ENCODE measurements around the gene MEAF6. TPM values are rescaled to one million over a fixed set of nuclear protein-coding genes. Genes with fewer than 3 reads are reported as not detected.

Gene MEAF6
- total RNA-seq, 4 donors from 2014 or later, result 26.9 to 81.7 (median 54.7) TPM

DNA sequence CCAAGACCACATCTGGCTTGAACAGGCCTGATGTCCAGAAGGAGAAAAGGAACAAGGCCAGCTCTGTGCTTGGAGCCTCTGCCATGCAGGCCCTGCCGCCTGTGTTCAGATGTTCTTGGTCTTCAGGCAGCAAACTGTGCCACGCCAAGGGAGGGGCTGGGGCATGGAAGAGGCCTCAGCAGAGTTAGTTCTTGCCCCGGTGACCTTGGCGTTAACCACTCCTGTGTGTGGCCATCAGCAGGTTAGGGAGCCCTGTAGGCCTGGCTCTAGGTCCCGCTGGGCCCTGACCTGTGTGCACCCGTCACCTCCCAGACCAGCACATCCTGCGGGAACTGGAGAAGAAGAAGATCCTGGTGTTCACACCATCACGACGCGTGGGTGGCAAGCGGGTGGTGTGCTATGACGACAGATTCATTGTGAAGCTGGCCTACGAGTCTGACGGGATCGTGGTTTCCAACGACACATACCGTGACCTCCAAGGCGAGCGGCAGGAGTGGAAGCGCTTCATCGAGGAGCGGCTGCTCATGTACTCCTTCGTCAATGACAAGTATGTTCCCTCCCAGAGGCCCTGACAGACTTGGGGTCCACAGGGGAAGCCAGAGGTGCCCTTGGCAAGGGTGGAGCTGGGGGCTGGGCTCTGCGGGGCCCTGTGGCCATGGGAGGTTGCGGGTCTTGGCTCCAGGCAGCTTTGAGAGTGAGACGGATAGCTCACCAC, 33.1 kb downstream of the MEAF6 start:
- H3K27me3 ChIP-seq, result no peaks in the 10 kb centered on the region
- DNase-seq, result peak in 1 of 3 donors; percentile 45
- peaks cover 0 to 54% (median 0%) of the 10 kb centered on the region in 3 donors for H3K36me3 ChIP-seq
- H3K9me3 ChIP-seq, result no peaks in the 10 kb centered on the region
- peaks cover 4 to 62% (median 34%) of the 10 kb centered on the region in 4 donors for H3K4me1 ChIP-seq
- TF ChIP-seq POLR2A (IDR thresholded peaks at IDR 0.05), result no peak
- TF ChIP-seq, protein P1, sequence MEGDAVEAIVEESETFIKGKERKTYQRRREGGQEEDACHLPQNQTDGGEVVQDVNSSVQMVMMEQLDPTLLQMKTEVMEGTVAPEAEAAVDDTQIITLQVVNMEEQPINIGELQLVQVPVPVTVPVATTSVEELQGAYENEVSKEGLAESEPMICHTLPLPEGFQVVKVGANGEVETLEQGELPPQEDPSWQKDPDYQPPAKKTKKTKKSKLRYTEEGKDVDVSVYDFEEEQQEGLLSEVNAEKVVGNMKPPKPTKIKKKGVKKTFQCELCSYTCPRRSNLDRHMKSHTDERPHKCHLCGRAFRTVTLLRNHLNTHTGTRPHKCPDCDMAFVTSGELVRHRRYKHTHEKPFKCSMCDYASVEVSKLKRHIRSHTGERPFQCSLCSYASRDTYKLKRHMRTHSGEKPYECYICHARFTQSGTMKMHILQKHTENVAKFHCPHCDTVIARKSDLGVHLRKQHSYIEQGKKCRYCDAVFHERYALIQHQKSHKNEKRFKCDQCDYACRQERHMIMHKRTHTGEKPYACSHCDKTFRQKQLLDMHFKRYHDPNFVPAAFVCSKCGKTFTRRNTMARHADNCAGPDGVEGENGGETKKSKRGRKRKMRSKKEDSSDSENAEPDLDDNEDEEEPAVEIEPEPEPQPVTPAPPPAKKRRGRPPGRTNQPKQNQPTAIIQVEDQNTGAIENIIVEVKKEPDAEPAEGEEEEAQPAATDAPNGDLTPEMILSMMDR (IDR thresholded peaks at IDR 0.05), result no peak
- H3K27ac ChIP-seq, result peak overlapping the region in 2 of 4 donors; percentile 97 to 98
- no peak overlapping the region for H3K4me3 ChIP-seq

DNA sequence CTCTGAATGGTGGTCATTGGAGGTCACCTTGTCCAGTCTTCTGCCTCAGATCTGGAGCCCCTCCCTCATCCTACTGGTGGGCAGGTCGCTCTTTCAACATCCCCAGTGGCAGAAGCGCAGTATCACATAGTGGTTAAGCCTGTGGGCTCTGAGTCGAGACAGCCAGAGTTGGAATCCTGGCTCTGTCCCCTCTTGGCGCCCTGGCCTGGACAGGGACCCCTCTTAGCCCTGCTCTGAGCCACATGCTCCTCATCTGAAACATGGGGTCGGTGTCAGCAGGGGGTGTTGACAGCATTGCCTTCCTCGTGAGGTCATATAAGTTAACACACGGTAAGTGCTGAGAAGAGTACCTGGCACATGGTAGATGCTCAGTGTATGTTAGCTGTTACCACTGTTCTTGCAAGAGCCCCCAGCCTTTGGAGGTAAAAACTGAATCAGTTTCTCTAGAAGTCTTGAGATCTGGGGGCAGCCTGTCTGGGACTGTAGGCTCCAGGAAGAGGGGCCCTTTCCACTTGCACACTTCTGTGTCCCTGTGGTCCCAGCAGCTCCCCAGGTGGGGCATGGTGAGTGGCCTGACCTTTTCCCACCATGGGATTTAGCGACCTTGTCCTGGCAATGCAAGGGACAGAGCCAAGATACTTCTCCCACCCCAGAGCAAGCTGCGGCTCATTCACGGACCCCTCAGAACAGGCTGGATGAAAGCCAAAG, 33.8 kb downstream of the MEAF6 start:
- peaks cover 4 to 62% (median 28%) of the 10 kb centered on the region in 4 donors for H3K4me1 ChIP-seq
- H3K27ac ChIP-seq, result peak overlapping the region; percentile 93 to 98 (median 96)
- no peak overlapping the region for H3K4me3 ChIP-seq
- H3K27me3 ChIP-seq, result no peaks in the 10 kb centered on the region
- H3K36me3 ChIP-seq, result peaks cover 0 to 58% (median 0%) of the 10 kb centered on the region in 3 donors
- no peaks in the 10 kb centered on the region for H3K9me3 ChIP-seq
- DNase-seq, result no peak
- no peak for TF ChIP-seq POLR2A (IDR thresholded peaks at IDR 0.05)
- TF ChIP-seq, protein P1 (IDR thresholded peaks at IDR 0.05), result no peak

DNA sequence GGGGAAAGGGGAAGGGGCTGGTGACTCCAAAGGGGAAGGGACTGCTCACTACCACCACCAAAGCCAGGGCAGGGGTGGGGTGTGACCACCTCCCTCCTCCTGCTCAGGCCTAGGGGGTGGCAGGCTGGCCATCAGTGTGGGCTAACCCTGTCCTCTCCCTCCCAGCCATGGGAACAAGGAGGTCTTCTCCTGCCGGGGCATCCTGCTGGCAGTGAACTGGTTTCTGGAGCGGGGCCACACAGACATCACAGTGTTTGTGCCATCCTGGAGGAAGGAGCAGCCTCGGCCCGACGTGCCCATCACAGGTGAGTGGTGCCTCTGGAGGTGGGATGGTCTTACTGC, 34.5 kb downstream of the MEAF6 start:
- Histone ChIP-seq H3K9me3 (no peaks in the 10 kb centered on the region), H3K27me3 (no peaks in the 10 kb centered on the region), H3K4me3 (peak overlapping the region; percentile 30 to 89 (median 86)), H3K4me1 (peaks cover 4 to 62% (median 26%) of the 10 kb centered on the region in 4 donors), H3K36me3 (peaks cover 0 to 61% (median 0%) of the 10 kb centered on the region in 3 donors), H3K27ac (peak overlapping the region; percentile 93 to 98 (median 96))
- TF ChIP-seq POLR2A (IDR thresholded peaks at IDR 0.05), result no peak
- DNase-seq, result no peak

DNA sequence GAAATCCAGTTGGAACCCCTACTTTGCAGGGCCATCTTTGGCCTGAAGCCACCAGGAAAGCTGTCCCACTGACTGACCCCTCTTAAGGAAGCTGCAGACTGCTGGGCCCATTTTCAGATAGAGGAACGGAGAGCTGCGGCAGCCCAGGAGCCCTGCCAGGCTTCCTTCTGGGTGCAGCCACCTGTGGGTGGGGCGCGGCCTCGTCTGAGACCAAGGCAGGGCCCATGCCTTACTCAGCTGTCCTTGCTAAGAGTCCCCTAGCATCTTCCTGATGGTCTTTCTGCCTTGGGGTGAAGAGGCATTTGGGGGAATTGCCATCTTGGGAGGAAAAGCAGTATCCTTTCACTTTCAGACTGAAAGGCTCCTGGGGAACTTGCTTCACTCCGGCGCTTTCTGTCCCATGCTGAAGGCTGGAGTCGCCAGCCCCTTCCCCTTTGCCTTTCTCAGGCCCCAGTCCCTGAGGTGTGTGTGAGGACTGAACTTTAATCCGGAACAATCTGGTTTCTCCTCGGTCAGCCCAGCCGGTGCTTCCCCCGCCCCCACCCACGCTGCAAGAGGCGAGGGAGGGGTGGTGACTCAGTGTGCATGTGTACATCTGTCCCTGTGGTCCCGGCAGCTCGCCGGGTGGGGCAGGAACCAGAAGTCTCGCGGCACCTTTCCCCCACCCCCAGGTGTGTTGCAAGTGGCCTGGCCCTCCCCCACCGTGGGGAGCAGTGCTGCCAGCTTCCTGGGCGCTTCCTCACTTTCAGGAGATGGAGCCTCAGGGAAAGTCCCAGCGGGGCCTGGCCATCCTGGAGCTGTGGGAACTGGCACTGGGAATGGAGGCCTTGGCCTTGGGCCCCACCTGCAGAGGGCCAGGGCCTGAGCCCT, 35.1 kb downstream of the MEAF6 start:
- Histone ChIP-seq H3K4me1 (peaks cover 4 to 58% (median 26%) of the 10 kb centered on the region in 4 donors), H3K4me3 (peak overlapping the region; percentile 30 to 89 (median 86)), H3K36me3 (peaks cover 0 to 60% (median 0%) of the 10 kb centered on the region in 3 donors), H3K27ac (peak overlapping the region; percentile 93 to 98 (median 96)), H3K9me3 (no peaks in the 10 kb centered on the region), H3K27me3 (no peaks in the 10 kb centered on the region)
- TF ChIP-seq, protein P1 (IDR thresholded peaks at IDR 0.05), result peak in 1 of 6 experiments; percentile 2
- TF ChIP-seq POLR2A (IDR thresholded peaks at IDR 0.05), result peak in 1 of 2 donors; percentile 88
- peak; percentile 94 to 98 (median 98) for DNase-seq

- DNase-seq, result peak; percentile 60 to 79 (median 72)
- Histone ChIP-seq H3K27ac (peak overlapping the region; percentile 93 to 98 (median 96)), H3K36me3 (peaks cover 0 to 54% (median 0%) of the 10 kb centered on the region in 3 donors), H3K4me1 (peaks cover 4 to 58% (median 26%) of the 10 kb centered on the region in 4 donors), H3K27me3 (no peaks in the 10 kb centered on the region), H3K4me3 (peak overlapping the region; percentile 30 to 89 (median 86)), H3K9me3 (no peaks in the 10 kb centered on the region)
- TF ChIP-seq, protein P1 (IDR thresholded peaks at IDR 0.05), result no peak
- no peak for TF ChIP-seq POLR2A (IDR thresholded peaks at IDR 0.05)
Observed at GRCh38 chr1:37478890-37479254, 35.7 kb downstream of the MEAF6 start.

Data from Peyer's patch (tissue), 4 donors.